ENCODE results near the gene MMP14. TPM values are rescaled to one million over a fixed set of nuclear protein-coding genes. Genes with fewer than 3 reads are reported as not detected.

MMP14 gene
- total and polyA plus RNA-seq, 9 of the 15 experiments (the other 6 are each of a cell fraction or from before 2014, with no cell fraction given) = 0.36 to 5.8 (median 1.3) TPM; not detected in 2

DNA sequence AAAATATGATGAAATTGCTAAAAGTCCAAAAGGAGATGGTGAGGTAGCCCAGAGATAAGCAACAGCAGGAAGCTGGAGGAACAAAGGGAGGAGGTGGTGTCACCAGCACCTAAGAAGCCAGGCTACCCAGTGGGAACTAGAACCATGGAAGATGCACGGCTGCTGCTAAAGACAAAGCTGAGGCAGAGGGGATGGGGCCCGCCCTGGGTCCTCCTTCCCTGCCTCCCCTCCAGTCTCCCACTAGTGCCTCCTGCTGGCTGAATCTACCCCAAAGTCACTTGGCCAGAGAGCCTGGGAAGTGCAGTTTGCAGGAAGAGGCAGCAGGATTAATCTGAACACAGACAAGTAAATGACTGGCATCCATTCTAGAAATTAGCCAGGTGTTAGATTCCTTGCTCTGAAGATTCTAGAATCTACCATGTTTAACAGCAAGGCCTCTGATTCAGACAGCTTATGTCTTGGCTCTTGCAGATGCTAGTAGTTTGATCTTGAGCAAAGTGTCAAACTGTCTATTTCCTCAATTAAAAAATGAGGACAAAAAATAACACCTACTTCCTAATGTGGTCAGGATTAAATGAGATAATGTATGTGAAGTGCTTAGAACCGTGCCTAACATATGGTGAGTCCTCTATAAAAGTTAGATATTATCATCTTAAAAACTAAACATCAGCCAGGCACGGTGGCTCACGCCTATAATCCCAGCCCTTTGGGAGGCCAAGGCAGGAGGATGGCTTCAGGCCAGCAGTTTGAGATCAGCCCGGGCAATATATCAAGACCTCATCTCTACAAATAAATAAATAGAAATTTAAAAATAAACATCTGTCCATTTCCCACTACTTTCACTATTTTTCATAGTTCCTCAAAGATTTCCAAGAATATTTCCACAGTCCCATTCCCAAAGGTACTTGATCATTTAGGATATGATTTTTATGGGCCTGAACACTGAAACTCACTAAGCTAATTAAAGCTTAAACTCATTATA is 29.3 kb downstream of the MMP14 start:
- POLR2A ChIA-PET = interaction anchor here (0.7 to 1.1 kb wide), 3 partner anchors 8 to 93 kb away, joined by 3 to 4 read pairs (median 3); no protein-coding TSS in a partner anchor
- peak overlapping the region; percentile 56 for H2AFZ ChIP-seq (ENCODE audit: low read depth, low read length)
- CTCF ChIA-PET (ENCODE audit: low intra/inter-chr PET ratio) = interaction anchor here (0.8 to 1.3 kb wide), 3 partner anchors 42 to 309 kb away, joined by 4 to 5 read pairs (median 4); no protein-coding TSS in a partner anchor
- no peaks in the 10 kb centered on the region for H3K36me3 ChIP-seq (ENCODE audit: control insufficient read depth, insufficient read depth, low read length)
- H3K9ac ChIP-seq (ENCODE audit: insufficient read depth in 1 of 2, low read depth in 2 of 2, low read length in 2 of 2) = no peak overlapping the region; a peak in 1 of 4 replicates
- DNase-seq (ENCODE audit: extremely low read depth in 1 of 4, low spot score in 3 of 4) (peak; percentile 48 to 72 (median 62)), ATAC-seq (peak; percentile 92), FAIRE-seq (no peak)
- no peaks in the 10 kb centered on the region for H3K9me3 ChIP-seq (replicated peaks; ENCODE audit: control insufficient read depth, insufficient read depth, low read depth, low read length)
- peaks cover 14 to 20% of the 10 kb centered on the region in 2 experiments for H3K4me1 ChIP-seq (replicated peaks in 1 of 2; ENCODE audit: control insufficient read depth in 2 of 2, insufficient read depth in 2 of 2, low read length in 2 of 2)
- no peaks in the 10 kb centered on the region for H4K20me1 ChIP-seq (replicated peaks; ENCODE audit: control insufficient read depth, insufficient read depth, low read length)
- H3K79me2 ChIP-seq (ENCODE audit: control insufficient read depth, insufficient read depth, low read length) = no peaks in the 10 kb centered on the region
- H3K4me2 ChIP-seq (ENCODE audit: insufficient read depth, low read length) = peak overlapping the region; percentile 5; the same call in 1 of the 2 replicates
- no TSS peak for BruUV-seq (replicated peaks)
- no peak overlapping the region for H3K27ac ChIP-seq (ENCODE audit: extremely low read depth, low read depth, low read length)
- no peaks in the 10 kb centered on the region for H3K9me1 ChIP-seq (ENCODE audit: control insufficient read depth, insufficient read depth, low read length)
- intact Hi-C loops (cut with micrococcal nuclease) (no loop called here), in situ Hi-C loops (cut with MboI) (no loop called here)
- H3K4me3 ChIP-seq = no peak overlapping the region
- WGBS (ENCODE audit: insufficient coverage, low coverage, missing lambda C conversion rate) = 24% methylated on average over 6 of the region's 6 CpGs
- no peaks in the 10 kb centered on the region for H3K27me3 ChIP-seq (ENCODE audit: control insufficient read depth in 2 of 2, insufficient read depth in 2 of 2, low read length in 2 of 2)
- TF ChIP-seq EHMT2 (IDR thresholded peaks at IDR 0.05) = peak; percentile 68; the same call in 1 of the 2 replicates
- TF ChIP-seq, protein P1, sequence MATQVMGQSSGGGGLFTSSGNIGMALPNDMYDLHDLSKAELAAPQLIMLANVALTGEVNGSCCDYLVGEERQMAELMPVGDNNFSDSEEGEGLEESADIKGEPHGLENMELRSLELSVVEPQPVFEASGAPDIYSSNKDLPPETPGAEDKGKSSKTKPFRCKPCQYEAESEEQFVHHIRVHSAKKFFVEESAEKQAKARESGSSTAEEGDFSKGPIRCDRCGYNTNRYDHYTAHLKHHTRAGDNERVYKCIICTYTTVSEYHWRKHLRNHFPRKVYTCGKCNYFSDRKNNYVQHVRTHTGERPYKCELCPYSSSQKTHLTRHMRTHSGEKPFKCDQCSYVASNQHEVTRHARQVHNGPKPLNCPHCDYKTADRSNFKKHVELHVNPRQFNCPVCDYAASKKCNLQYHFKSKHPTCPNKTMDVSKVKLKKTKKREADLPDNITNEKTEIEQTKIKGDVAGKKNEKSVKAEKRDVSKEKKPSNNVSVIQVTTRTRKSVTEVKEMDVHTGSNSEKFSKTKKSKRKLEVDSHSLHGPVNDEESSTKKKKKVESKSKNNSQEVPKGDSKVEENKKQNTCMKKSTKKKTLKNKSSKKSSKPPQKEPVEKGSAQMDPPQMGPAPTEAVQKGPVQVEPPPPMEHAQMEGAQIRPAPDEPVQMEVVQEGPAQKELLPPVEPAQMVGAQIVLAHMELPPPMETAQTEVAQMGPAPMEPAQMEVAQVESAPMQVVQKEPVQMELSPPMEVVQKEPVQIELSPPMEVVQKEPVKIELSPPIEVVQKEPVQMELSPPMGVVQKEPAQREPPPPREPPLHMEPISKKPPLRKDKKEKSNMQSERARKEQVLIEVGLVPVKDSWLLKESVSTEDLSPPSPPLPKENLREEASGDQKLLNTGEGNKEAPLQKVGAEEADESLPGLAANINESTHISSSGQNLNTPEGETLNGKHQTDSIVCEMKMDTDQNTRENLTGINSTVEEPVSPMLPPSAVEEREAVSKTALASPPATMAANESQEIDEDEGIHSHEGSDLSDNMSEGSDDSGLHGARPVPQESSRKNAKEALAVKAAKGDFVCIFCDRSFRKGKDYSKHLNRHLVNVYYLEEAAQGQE (IDR thresholded peaks at IDR 0.05; ENCODE audit: borderline replicate concordance) = 0 out of 2 replicates have a peak, but pooled peaks have one; percentile 8
- TF ChIP-seq, protein P1 (CRISPR knock-in tag; IDR thresholded peaks at IDR 0.05; ENCODE audit: low read depth) = no peak
- TF ChIP-seq CEBPG (CRISPR knock-in tag; IDR thresholded peaks at IDR 0.05) = no peak
- TF ChIP-seq CEBPG (tag; conservative IDR thresholded peaks at IDR 0.05 in 1 of 2, IDR thresholded peaks at IDR 0.05 in 1 of 2) = peak in 1 of 2 experiments; percentile 29; a peak in 1 of 4 replicates
- TF ChIP-seq FOXA3 (CRISPR knock-in tag; conservative IDR thresholded peaks at IDR 0.05 in 1 of 2, IDR thresholded peaks at IDR 0.05 in 1 of 2) = 0 out of 4 replicates have a peak, but pooled peaks of 1 of the 2 experiments have one; percentile 44
- TF ChIP-seq ZNF707 (CRISPR knock-in tag; conservative IDR thresholded peaks at IDR 0.05) = no peak
- 0 out of 2 replicates have a peak, but pooled peaks have one; percentile 12 for TF ChIP-seq SPI1 (IDR thresholded peaks at IDR 0.05; ENCODE audit: borderline replicate concordance, low read depth, low read length)
- 0 out of 4 replicates have a peak, but pooled peaks of 1 of the 2 experiments have one; percentile 7 for TF ChIP-seq NRF1 (conservative IDR thresholded peaks at IDR 0.05 in 1 of 2, IDR thresholded peaks at IDR 0.05 in 1 of 2)
- TF ChIP-seq ZNF316 (IDR thresholded peaks at IDR 0.05) = peak; percentile 44; the same call in 1 of the 2 replicates
- peak; percentile 42; the same call in 1 of the 2 replicates for TF ChIP-seq ADNP (tag; IDR thresholded peaks at IDR 0.05)
- TF ChIP-seq RAD21 (CRISPR knock-in tag; conservative IDR thresholded peaks at IDR 0.05 in 1 of 2, IDR thresholded peaks at IDR 0.05 in 1 of 2) = peak in 1 of 2 experiments; percentile 47; a peak in 2 of 4 replicates

Data from K562 (cell line).